GM10266 (cell line): ENCODE results near the gene TANC2.

Experiments
- DNase-seq: peaks from one replicate; pipeline ENCODE4 v3.0.0; 2012; ENCODE audit errors: extremely low spot score
- CTCF ChIP-seq: IDR thresholded peaks from 2 replicates; pipeline ENCODE4 v1.5.1; 2012; ENCODE audit warnings: mild to moderate bottlenecking, low read depth; ENCODE audit not compliant: control insufficient read depth, insufficient read depth; ENCODE audit errors: missing control alignments

The TANC2 gene

GRCh38 chr17:62965686-62966425, at the start of gene TANC2:
TANC2 (plus strand) TSS chr17:62966235; CDS start chr17:63009560, 43,325 bp downstream.
- DNase-seq, result peak; percentile 78
- TF ChIP-seq CTCF, result peak; percentile 23

GRCh38 chr17:62916684-62917571, 49.1 kb upstream of the TANC2 start:
- TF ChIP-seq CTCF, result no peak
- no peak for DNase-seq

GRCh38 chr17:62919388-62919787, 46.6 kb upstream of the TANC2 start:
- no peak for DNase-seq
- no peak for TF ChIP-seq CTCF

GRCh38 chr17:62920300-62920699, 45.7 kb upstream of the TANC2 start:
- no peak for DNase-seq
- TF ChIP-seq CTCF, result no peak

- no peak for TF ChIP-seq CTCF
- no peak for DNase-seq
These were observed 44.2 kb upstream of the TANC2 start for GRCh38 chr17:62921817-62922216.

GRCh38 chr17:62923258-62924150, 42.5 kb upstream of the TANC2 start:
- DNase-seq, result no peak
- TF ChIP-seq CTCF, result no peak
